Stomach (tissue), 9 donors: ENCODE results near the gene ATP9A. TPM values are rescaled to one million over a fixed set of nuclear protein-coding genes. Genes with fewer than 3 reads are reported as not detected.

Source experiments
- DNase-seq, 2 donors: peaks; one replicate each; pipeline versions ENCODE4 v3.0.0 to v3.0.0-alpha.2; 2013 to 2019
- H3K27ac ChIP-seq, 5 donors: fragments of 200-600 bp in 4 of 5; sonication (generic) in 4 of 5; one replicate each; pipeline ENCODE4 v1.5.1; 2013 to 2019; ENCODE audit warnings: mild to moderate bottlenecking in 1 of 5, moderate library complexity in 1 of 5
- H3K27me3 ChIP-seq, 3 donors: fragments of 200-600 bp; sonication (generic); one replicate each; pipeline ENCODE4 v1.5.1; 2017 to 2019; ENCODE audit warnings: mixed run types in 1 of 3
- H3K36me3 ChIP-seq, 4 donors: fragments of 200-600 bp; sonication (generic); 1 replicate in 3 of 4; 2 replicates in 1 of 4; pipeline ENCODE4 v1.5.1; 2016 to 2019
- H3K4me1 ChIP-seq, 4 donors: fragments of 200-600 bp; sonication (generic); one replicate each; pipeline ENCODE4 v1.5.1; 2016 to 2019
- H3K4me3 ChIP-seq, 4 donors: fragments of 200-600 bp; sonication (generic) in 3 of 4; one replicate each; pipeline ENCODE4 v1.5.1; 2016 to 2019; ENCODE audit warnings: mild to moderate bottlenecking in 1 of 4
- H3K9me3 ChIP-seq, 4 donors: fragments of 200-600 bp; sonication (generic); one replicate each; pipeline ENCODE4 v1.5.1; 2016 to 2019
- CTCF ChIP-seq, 7 experiments: fragments of 450-650 bp in 4 of 7; fragments of 200-600 bp in 3 of 7; sonication (generic) in 3 of 7; IDR thresholded peaks; one replicate each; pipeline ENCODE4 v1.5.1; 2016 to 2019; ENCODE audit warnings: antibody characterized with exemption in 7 of 7, control low read depth in 2 of 7, mild to moderate bottlenecking in 1 of 7
- EP300 ChIP-seq: sonication (generic); formaldehyde crosslinking; IDR thresholded peaks from one replicate; pipeline ENCODE4 v1.6.1; 2017; ENCODE audit warnings: antibody characterized with exemption
- POLR2A ChIP-seq, 4 donors: fragments of 450-650 bp; IDR thresholded peaks; one replicate each; pipeline ENCODE4 v1.6.1; 2016; ENCODE audit warnings: antibody characterized with exemption in 4 of 4, control low read depth in 2 of 4, mild to moderate bottlenecking in 1 of 4, moderate library complexity in 1 of 4
- POLR2AphosphoS5 ChIP-seq, 3 donors: sonication (generic); formaldehyde crosslinking; IDR thresholded peaks; one replicate each; pipeline ENCODE4 v1.6.1; 2016; ENCODE audit warnings: antibody characterized with exemption in 3 of 3
- whole genome bisulfite sequencing, 5 donors: extraction: QIAGEN DNeasy Blood & Tissue Kit in 3 of 5; methylation state at CpG; one replicate each; pipeline versions ENCODE4 v1.1.5 to v1.1.7; 2013 to 2018; 5-methylcytosine and 5-hydroxymethylcytosine counted together
- intact Hi-C: fragments of 100-400 bp; cut with DNase I; formaldehyde crosslinking; loops from one replicate; pipeline ENCODE4 v1.15.1; 2023; ENCODE audit warnings: low total_unique reads
- polyA plus RNA-seq, 3 donors: library from polyadenylated mRNA; stranded (reverse); fragments of 200-250 nt; gene quantifications; one replicate each; pipeline ENCODE4 v1.2.3, GENCODE V29; 2013
- total RNA-seq, 5 donors: library from RNA; depleted of rRNA; stranded (reverse); fragments of >200 nt; gene quantifications; one replicate each; pipeline versions ENCODE4 v1.1.0 to v1.2.3, GENCODE V29; 2014 to 2016
- donor health status: healthy with polysubstance abuse.
- donor health status: Bipolar disorder and iron deficiency.
- donor health status: healthy.

Gene ATP9A
- total and polyA plus RNA-seq, 8 donors = 3.2 to 58.9 (median 12.7) TPM

- peaks cover 7 to 79% (median 64%) of the 10 kb centered on the region in 4 donors for H3K36me3 ChIP-seq
- no peaks in the 10 kb centered on the region for H3K9me3 ChIP-seq
- no peak overlapping the region for H3K4me3 ChIP-seq
- H3K4me1 ChIP-seq = no peaks in the 10 kb centered on the region
- DNase-seq = no peak
- no peak overlapping the region for H3K27ac ChIP-seq
- H3K27me3 ChIP-seq = no peaks in the 10 kb centered on the region
- intact Hi-C loops = no loop called here
- WGBS, 5 donors = 93 to 99% (median 95%) methylated on average over 9 of the region's 9 CpGs
- TF ChIP-seq EP300 = no peak
- TF ChIP-seq CTCF (IDR thresholded peaks at IDR 0.05) = no peak
- no peak for TF ChIP-seq POLR2AphosphoS5 (IDR thresholded peaks at IDR 0.05)
- TF ChIP-seq POLR2A (IDR thresholded peaks at IDR 0.05) = no peak
Measured at GRCh38 chr20:51623255-51623654, 144.9 kb downstream of the ATP9A start.

- DNase-seq = no peak
- H3K36me3 ChIP-seq = peaks cover 7 to 79% (median 67%) of the 10 kb centered on the region in 4 donors
- H3K9me3 ChIP-seq = no peaks in the 10 kb centered on the region
- no peak overlapping the region for H3K27ac ChIP-seq
- TF ChIP-seq CTCF (IDR thresholded peaks at IDR 0.05) (no peak), EP300 (no peak), POLR2AphosphoS5 (IDR thresholded peaks at IDR 0.05) (no peak), POLR2A (IDR thresholded peaks at IDR 0.05) (no peak)
- no peaks in the 10 kb centered on the region for H3K4me1 ChIP-seq
- intact Hi-C loops = no loop called here
- WGBS, 5 donors = 85 to 90% (median 89%) methylated on average over 19 of the region's 19 CpGs
- H3K4me3 ChIP-seq = no peak overlapping the region
- no peaks in the 10 kb centered on the region for H3K27me3 ChIP-seq
Measured at GRCh38 chr20:51622004-51622874, 146.0 kb downstream of the ATP9A start.

- Histone ChIP-seq H3K27ac (no peak overlapping the region), H3K9me3 (no peaks in the 10 kb centered on the region), H3K36me3 (peaks cover 7 to 87% (median 80%) of the 10 kb centered on the region in 4 donors), H3K4me3 (no peak overlapping the region), H3K4me1 (no peaks in the 10 kb centered on the region), H3K27me3 (no peaks in the 10 kb centered on the region)
- no peak for DNase-seq
- intact Hi-C loops = no loop called here
- 87 to 96% (median 94%) methylated on average over 12 of the region's 12 CpGs for WGBS, 5 donors
- TF ChIP-seq CTCF (IDR thresholded peaks at IDR 0.05) (no peak), POLR2A (IDR thresholded peaks at IDR 0.05) (no peak), POLR2AphosphoS5 (IDR thresholded peaks at IDR 0.05) (no peak), EP300 (no peak)
Measured at GRCh38 chr20:51620432-51620831, 147.8 kb downstream of the ATP9A start.

GRCh38 chr20:51616060-51616459 lies 152.1 kb downstream of the ATP9A start:
- TF ChIP-seq POLR2A (IDR thresholded peaks at IDR 0.05) = no peak
- no peak for TF ChIP-seq EP300
- TF ChIP-seq POLR2AphosphoS5 (IDR thresholded peaks at IDR 0.05) = no peak
- no peak for TF ChIP-seq CTCF (IDR thresholded peaks at IDR 0.05)
- DNase-seq = no peak
- 85 to 92% (median 89%) methylated on average over 3 of the region's 3 CpGs for WGBS, 5 donors
- no peaks in the 10 kb centered on the region for H3K27me3 ChIP-seq
- H3K4me1 ChIP-seq = no peaks in the 10 kb centered on the region
- H3K4me3 ChIP-seq = no peak overlapping the region
- intact Hi-C loops = no loop called here
- peaks cover 11 to 81% (median 72%) of the 10 kb centered on the region in 4 donors for H3K36me3 ChIP-seq
- no peak overlapping the region for H3K27ac ChIP-seq
- no peaks in the 10 kb centered on the region for H3K9me3 ChIP-seq
